ENCODE measurements around the gene PAN3. TPM values are rescaled to one million over a fixed set of nuclear protein-coding genes. Genes with fewer than 3 reads are reported as not detected.

Gene PAN3
- total and polyA plus RNA-seq, 2 experiments from 2014 or later, result 7.8 to 25.1 TPM

- DNase-seq (ENCODE audit: low read depth in 1 of 2, low spot score in 1 of 2), result peak in 1 of 2 donors; percentile 82
- TF ChIP-seq, protein P1, sequence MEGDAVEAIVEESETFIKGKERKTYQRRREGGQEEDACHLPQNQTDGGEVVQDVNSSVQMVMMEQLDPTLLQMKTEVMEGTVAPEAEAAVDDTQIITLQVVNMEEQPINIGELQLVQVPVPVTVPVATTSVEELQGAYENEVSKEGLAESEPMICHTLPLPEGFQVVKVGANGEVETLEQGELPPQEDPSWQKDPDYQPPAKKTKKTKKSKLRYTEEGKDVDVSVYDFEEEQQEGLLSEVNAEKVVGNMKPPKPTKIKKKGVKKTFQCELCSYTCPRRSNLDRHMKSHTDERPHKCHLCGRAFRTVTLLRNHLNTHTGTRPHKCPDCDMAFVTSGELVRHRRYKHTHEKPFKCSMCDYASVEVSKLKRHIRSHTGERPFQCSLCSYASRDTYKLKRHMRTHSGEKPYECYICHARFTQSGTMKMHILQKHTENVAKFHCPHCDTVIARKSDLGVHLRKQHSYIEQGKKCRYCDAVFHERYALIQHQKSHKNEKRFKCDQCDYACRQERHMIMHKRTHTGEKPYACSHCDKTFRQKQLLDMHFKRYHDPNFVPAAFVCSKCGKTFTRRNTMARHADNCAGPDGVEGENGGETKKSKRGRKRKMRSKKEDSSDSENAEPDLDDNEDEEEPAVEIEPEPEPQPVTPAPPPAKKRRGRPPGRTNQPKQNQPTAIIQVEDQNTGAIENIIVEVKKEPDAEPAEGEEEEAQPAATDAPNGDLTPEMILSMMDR (IDR thresholded peaks at IDR 0.05; ENCODE audit: low read depth, low read length), result no peak
- Histone ChIP-seq H3K4me1 (ENCODE audit: low read depth) (no peaks in the 10 kb centered on the region), H3K27me3 (no peaks in the 10 kb centered on the region), H3K9me3 (ENCODE audit: low read depth) (no peaks in the 10 kb centered on the region), H3K27ac (no peak overlapping the region), H3K36me3 (peaks cover 15% of the 10 kb centered on the region), H3K4me3 (no peak overlapping the region)
Measured at GRCh38 chr13:28220166-28220565, 81.8 kb downstream of the PAN3 start.

DNA sequence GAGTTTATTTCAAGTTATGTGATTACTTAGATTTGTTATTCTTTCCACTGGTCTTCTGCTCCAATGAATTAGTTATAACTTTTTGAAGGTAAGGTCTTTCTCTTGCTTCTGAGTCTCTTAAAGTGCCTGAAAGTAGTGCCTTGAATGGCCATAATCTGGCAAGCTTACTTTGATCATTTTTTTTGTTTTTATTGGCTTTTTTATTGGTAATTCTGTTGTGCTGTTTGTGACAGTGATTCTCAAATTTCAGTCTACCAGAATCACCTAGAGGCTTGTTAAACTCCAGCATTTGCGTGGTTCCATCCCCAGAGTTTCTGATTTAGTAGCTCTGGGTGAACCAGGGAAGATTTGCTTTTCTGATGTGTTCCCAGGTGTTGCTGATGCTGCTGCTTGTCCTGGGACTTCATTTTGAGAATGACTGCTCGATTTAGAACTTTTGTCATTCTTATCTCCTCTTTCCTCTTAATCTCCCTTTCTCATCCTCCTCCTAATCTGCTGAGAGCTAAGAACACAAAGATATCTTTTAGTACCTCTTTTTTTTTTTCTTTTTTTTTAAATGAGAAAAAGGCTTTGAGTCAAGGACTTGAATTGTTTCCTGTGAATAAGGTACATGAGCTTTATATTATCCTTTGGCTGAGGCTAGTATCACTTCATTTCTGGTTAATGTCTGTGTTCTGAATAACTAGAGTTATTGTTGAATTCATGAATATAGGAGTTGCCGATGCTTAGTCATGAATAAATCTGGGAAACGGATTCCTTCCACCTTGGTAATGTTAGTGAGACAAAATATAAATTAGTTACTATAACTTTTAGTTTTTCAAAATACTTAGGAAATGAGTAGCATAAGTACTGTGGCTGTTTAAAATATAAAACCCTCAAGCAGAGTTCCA lies 91.4 kb downstream of the PAN3 start:
- TF ChIP-seq, protein P1 (IDR thresholded peaks at IDR 0.05; ENCODE audit: low read depth, low read length), result no peak
- H3K4me1 ChIP-seq (ENCODE audit: low read depth), result no peaks in the 10 kb centered on the region
- no peaks in the 10 kb centered on the region for H3K9me3 ChIP-seq (ENCODE audit: low read depth)
- no peaks in the 10 kb centered on the region for H3K27me3 ChIP-seq
- H3K36me3 ChIP-seq, result peaks cover 3% of the 10 kb centered on the region
- H3K4me3 ChIP-seq, result no peak overlapping the region
- no peak for DNase-seq (ENCODE audit: low read depth in 1 of 2, low spot score in 1 of 2)
- H3K27ac ChIP-seq, result no peak overlapping the region

DNA sequence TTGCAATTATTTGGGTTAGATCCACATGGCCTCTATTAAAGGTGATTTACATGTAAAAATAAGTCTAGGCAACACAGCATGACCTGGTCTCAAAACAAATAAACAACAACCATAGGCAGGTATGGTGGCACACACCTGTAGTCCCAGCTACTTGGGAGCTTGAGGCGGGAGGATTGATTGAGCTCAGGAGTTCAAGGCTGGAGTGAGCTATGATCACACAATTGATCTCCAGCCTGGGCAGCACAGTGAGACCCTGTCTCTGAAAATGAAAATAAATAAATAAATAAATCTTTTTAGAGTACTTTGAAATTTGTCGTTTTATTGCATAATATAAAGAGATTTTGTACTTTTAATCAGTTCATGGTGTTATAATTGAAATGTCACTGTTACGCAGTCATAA lies 93.3 kb downstream of the PAN3 start:
- Histone ChIP-seq H3K36me3 (no peaks in the 10 kb centered on the region), H3K4me1 (ENCODE audit: low read depth) (no peaks in the 10 kb centered on the region), H3K27me3 (no peaks in the 10 kb centered on the region), H3K9me3 (ENCODE audit: low read depth) (no peaks in the 10 kb centered on the region), H3K4me3 (no peak overlapping the region), H3K27ac (no peak overlapping the region)
- TF ChIP-seq, protein P1 (IDR thresholded peaks at IDR 0.05; ENCODE audit: low read depth, low read length), result no peak
- no peak for DNase-seq (ENCODE audit: low read depth in 1 of 2, low spot score in 1 of 2)

- Histone ChIP-seq H3K9me3 (ENCODE audit: low read depth) (no peaks in the 10 kb centered on the region), H3K4me1 (ENCODE audit: low read depth) (no peaks in the 10 kb centered on the region), H3K27me3 (no peaks in the 10 kb centered on the region), H3K36me3 (peaks cover under 1% of the 10 kb centered on the region), H3K27ac (no peak overlapping the region), H3K4me3 (no peak overlapping the region)
- DNase-seq (ENCODE audit: low read depth in 1 of 2, low spot score in 1 of 2), result no peak
- TF ChIP-seq, protein P1 (IDR thresholded peaks at IDR 0.05; ENCODE audit: low read depth, low read length), result no peak
Measured at GRCh38 chr13:28237944-28238343, 99.6 kb downstream of the PAN3 start.

- peaks cover 5% of the 10 kb centered on the region for H3K36me3 ChIP-seq
- DNase-seq (ENCODE audit: low read depth in 1 of 2, low spot score in 1 of 2), result peak in 1 of 2 donors; percentile 87
- TF ChIP-seq, protein P1 (IDR thresholded peaks at IDR 0.05; ENCODE audit: low read depth, low read length), result no peak
- H3K27ac ChIP-seq, result peak overlapping the region; percentile 26
- no peaks in the 10 kb centered on the region for H3K4me1 ChIP-seq (ENCODE audit: low read depth)
- H3K27me3 ChIP-seq, result no peaks in the 10 kb centered on the region
- H3K9me3 ChIP-seq (ENCODE audit: low read depth), result no peaks in the 10 kb centered on the region
- H3K4me3 ChIP-seq, result no peak overlapping the region
Measured at GRCh38 chr13:28239374-28239773, 101.0 kb downstream of the PAN3 start.

Data from cardiac muscle cell (in vitro differentiated cells and primary cell).